Panc1 (cell line): ENCODE results near the gene H6PD.

Experiments
- POLR2AphosphoS5 ChIP-seq: IDR thresholded peaks from 2 replicates; pipeline ENCODE4 v1.6.1; 2012; ENCODE audit warnings: mild to moderate bottlenecking, low read depth, low read length, moderate library complexity
- TCF7L2 ChIP-seq: IDR thresholded peaks from 2 replicates; pipeline ENCODE4 v1.6.1; 2011; ENCODE audit warnings: mild to moderate bottlenecking, low read depth, low read length, inconsistent platforms
- TF ChIP-seq, protein P1 (sequence below): fragments of 450-650 bp; IDR thresholded peaks from 2 replicates; pipeline ENCODE4 v1.5.1; 2017; ENCODE audit warnings: mild to moderate bottlenecking
- TF ChIP-seq, protein P2 (sequence below), 2 experiments: IDR thresholded peaks; 2 replicates each; pipeline ENCODE4 v1.6.1; 2011 to 2012; ENCODE audit warnings: low read depth in 2 of 2, control low read depth in 1 of 2, low read length in 1 of 2, mild to moderate bottlenecking in 1 of 2, moderate library complexity in 1 of 2; ENCODE audit not compliant: insufficient read depth in 1 of 2

DNA sequence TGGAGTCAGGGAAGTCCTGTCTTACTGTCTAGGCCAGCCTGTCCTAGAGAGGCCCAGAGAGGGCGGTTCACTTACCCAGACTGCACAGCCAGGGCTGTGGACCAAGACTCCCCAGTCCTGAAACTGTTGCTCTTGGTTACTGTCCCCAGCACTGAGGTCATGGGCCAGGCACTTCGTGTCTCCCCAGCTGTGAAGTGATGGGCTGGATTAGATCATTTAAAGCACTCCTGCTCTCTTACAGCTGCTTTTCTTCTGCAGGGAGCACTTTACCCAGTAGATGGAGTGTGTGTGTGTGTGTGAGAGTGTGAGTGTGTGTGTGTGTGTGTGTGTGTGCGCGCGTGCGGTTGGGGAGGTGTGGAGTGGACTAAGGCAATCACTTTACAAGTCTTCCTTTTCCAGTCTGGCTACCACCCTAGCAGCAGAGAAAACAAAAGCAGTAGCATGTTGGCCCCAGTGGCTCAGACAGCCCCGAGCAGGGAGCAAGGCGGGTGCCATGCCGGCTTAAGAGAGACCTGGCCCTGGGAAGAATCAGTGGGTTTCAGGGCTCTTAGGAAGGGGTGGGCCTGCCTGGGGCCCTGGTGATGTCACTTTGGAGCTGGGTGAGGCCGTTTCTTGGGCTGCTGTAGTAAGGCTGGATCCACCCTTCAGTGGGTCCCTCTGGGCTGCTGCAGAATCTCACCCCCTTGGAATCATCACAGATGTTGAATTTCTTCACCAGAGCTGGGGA, 60.5 kb downstream of the H6PD start:
- TF ChIP-seq TCF7L2 (no peak), POLR2AphosphoS5 (no peak)
- TF ChIP-seq, protein P1, sequence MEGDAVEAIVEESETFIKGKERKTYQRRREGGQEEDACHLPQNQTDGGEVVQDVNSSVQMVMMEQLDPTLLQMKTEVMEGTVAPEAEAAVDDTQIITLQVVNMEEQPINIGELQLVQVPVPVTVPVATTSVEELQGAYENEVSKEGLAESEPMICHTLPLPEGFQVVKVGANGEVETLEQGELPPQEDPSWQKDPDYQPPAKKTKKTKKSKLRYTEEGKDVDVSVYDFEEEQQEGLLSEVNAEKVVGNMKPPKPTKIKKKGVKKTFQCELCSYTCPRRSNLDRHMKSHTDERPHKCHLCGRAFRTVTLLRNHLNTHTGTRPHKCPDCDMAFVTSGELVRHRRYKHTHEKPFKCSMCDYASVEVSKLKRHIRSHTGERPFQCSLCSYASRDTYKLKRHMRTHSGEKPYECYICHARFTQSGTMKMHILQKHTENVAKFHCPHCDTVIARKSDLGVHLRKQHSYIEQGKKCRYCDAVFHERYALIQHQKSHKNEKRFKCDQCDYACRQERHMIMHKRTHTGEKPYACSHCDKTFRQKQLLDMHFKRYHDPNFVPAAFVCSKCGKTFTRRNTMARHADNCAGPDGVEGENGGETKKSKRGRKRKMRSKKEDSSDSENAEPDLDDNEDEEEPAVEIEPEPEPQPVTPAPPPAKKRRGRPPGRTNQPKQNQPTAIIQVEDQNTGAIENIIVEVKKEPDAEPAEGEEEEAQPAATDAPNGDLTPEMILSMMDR = no peak; the same call in 1 of the 2 replicates
- TF ChIP-seq, protein P2, sequence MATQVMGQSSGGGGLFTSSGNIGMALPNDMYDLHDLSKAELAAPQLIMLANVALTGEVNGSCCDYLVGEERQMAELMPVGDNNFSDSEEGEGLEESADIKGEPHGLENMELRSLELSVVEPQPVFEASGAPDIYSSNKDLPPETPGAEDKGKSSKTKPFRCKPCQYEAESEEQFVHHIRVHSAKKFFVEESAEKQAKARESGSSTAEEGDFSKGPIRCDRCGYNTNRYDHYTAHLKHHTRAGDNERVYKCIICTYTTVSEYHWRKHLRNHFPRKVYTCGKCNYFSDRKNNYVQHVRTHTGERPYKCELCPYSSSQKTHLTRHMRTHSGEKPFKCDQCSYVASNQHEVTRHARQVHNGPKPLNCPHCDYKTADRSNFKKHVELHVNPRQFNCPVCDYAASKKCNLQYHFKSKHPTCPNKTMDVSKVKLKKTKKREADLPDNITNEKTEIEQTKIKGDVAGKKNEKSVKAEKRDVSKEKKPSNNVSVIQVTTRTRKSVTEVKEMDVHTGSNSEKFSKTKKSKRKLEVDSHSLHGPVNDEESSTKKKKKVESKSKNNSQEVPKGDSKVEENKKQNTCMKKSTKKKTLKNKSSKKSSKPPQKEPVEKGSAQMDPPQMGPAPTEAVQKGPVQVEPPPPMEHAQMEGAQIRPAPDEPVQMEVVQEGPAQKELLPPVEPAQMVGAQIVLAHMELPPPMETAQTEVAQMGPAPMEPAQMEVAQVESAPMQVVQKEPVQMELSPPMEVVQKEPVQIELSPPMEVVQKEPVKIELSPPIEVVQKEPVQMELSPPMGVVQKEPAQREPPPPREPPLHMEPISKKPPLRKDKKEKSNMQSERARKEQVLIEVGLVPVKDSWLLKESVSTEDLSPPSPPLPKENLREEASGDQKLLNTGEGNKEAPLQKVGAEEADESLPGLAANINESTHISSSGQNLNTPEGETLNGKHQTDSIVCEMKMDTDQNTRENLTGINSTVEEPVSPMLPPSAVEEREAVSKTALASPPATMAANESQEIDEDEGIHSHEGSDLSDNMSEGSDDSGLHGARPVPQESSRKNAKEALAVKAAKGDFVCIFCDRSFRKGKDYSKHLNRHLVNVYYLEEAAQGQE (IDR thresholded peaks at IDR 0.05; ENCODE audit: insufficient read depth in 1 of 2, low read depth in 2 of 2, low read length in 1 of 2) = no peak
